NCI-H1417 treated with DMSO at 0.1 percent for 48 hours (cell line): ENCODE results near the gene TRIM4.
"Not testable (repeated sequence)": the region's sequence is repeated elsewhere in the genome, so short reads cannot be mapped to it uniquely, and the experiment has no call there.

Experiments
- DNase-seq: peaks from one replicate; lab custom pipeline; 2025; lab: John Stamatoyannopoulos, UW

TRIM4 gene

DNA sequence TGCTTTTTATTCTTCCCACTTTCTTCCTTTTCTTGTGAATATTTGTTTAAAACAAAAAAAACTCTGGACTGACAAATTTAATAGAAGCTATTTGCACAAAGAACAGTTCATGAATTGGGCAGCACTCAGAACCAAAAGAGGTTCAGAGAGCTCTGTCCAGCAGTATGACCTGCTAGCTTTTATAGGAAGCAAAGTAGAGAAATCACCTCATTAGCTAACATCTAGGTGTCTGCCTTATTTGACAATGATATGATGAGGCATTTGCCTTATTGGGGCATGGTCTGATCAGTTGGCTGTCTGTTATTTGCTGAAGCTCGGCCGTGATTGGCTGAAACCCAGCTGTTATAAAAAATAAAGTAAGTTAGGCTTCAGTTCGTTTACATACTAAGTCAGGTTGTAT, 819 bp upstream of the TRIM4 start:
- DNase-seq: no peak

DNA sequence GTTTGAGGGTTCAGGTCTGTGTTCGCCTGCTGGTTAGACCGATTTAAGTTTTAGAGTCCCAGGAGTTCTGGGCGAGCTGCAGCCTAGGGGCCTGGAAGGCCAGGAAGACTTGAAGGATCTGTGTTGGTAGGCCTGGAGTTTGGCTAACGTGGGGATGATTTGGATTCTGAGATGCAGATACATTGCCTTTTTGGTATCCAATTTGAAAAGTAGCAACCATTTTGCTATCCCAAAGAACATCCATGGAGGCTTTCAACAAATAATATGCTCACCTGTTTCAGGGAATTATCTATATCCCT, 433 bp upstream of the TRIM4 start:
- DNase-seq: no peak

DNA sequence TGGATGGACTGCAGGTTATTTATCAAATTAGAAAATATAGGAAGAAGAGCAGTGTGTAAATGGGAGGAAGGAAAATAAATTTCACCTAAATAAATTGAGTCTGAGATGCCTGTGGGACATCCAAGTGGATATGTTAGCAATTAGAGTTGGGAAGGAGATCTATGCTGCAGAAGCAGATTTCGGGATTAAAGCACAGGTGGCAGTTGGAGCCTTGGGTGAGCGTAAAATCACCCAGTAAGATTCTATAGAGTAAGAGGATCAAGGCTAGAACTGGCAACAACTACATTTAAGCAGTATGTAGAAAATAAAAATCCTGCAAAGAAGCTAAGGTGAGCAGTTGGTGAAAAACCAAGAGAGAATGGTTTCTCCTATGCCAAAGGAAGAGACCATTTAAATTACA, 8.4 kb downstream of the TRIM4 start:
- DNase-seq: no peak

- DNase-seq: no peak
These were observed 17.7 kb downstream of the TRIM4 start for GRCh38 chr7:99901581-99901980.

DNA sequence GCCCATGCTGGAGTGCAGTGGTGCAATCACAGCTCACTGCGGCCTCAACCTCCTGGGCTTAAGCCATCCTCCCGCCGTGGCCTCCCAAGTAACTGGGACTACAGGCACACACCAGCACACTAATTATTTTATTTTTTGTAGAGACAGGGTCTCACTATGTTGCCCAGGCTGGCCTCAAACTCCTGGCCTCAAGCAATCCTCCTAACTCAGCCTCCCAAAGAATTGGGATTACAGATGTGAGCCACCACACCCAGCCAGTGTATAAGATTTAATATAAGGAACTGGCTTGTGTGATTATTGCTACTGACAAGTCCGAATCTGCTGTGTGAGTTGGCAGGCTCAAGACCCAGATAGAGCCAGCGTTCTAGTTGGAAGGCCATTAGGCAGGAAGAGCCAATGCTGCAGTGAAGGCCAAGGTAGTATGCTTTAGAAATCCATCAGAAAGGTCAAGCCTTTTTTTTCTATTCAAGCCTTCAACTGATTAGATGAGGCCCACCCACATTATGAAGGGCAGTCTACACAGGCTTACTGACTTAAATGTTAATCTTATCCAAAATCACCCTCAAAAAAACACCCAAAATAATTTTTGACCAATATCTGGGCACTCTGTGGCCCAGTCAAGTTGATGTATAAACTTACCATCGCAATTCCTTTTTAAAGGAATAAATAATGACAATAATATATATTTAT, 19.4 kb downstream of the TRIM4 start:
- no peak for DNase-seq

- no peak for DNase-seq
These were observed 20.5 kb downstream of the TRIM4 start for GRCh38 chr7:99898836-99899235.

- DNase-seq: no peak
These were observed 21.3 kb downstream of the TRIM4 start for GRCh38 chr7:99898023-99898357.

- DNase-seq: no peak
These were observed 21.9 kb downstream of the TRIM4 start for GRCh38 chr7:99897322-99898022.

DNA sequence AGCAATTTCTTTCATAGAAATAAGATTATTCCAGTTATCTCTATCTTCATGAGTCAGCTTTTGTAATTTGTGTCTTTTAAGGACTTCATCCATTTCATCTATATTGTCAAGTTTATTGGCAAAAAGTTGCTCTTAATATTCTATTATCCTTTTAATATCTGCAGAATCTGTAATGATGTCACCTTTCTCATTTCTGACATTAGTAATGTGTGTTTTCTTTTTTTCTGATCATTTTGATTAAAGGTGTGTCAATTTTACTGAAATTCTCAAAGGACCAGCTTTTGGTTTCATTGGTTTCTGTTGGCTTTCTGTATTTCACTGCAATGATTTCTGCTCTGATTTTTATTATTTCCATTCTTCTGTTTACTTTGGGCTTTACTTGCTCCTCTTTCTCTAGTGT, 24.6 kb downstream of the TRIM4 start:
- no peak for DNase-seq

GRCh38 chr7:99893280-99893679, 26.1 kb downstream of the TRIM4 start:
- DNase-seq: no peak

GRCh38 chr7:99890348-99890747, 29.0 kb downstream of the TRIM4 start:
- DNase-seq: not testable (repeated sequence)

DNA sequence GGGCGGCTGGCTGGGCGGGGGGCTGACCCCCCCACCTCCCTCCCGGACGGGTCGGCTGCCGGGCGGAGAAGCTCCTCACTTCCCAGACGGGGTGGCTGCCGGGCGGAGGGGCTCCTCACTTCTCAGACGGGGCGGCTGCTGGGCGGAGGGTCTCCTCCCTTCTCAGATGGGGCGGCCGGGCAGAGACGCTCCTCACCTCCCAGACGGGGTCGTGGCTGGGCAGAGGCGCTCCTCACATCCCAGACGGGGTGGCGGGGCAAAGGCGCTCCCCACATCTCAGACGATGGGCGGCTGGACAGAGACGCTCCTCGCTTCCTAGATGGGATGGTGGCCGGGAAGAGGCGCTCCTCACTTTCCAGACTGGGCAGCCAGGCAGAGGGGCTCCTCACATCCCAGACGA, 31.0 kb downstream of the TRIM4 start:
- DNase-seq: not testable (repeated sequence)

- no peak for DNase-seq
These were observed 38.0 kb downstream of the TRIM4 start for GRCh38 chr7:99881370-99881769.

- no peak for DNase-seq
These were observed 42.4 kb downstream of the TRIM4 start, which contains the start of gene OR2AE1 for GRCh38 chr7:99876933-99877332. Gene OR2AE1, minus strand, starts transcription at chr7:99877033. Its CDS starts 0 bp downstream, at chr7:99877033.

DNA sequence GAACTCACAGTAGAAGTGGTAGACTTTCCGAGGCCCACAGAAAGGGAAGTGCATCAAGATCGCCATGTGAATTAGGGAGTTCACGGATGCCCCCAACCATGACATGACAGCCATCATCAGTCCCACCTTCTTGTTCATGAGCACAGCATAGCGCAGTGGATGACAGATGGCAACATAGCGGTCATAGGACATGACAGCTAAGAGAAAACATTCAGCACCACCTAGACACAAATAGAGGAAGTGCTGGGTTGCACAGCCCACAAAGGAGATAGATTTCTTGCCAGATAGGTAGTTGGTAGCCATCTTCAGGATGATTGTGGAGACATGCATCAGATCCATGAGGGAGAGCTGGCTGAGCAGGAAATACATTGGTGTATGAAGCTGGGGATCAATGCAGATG, 42.8 kb downstream of the TRIM4 start:
- DNase-seq: no peak

DNA sequence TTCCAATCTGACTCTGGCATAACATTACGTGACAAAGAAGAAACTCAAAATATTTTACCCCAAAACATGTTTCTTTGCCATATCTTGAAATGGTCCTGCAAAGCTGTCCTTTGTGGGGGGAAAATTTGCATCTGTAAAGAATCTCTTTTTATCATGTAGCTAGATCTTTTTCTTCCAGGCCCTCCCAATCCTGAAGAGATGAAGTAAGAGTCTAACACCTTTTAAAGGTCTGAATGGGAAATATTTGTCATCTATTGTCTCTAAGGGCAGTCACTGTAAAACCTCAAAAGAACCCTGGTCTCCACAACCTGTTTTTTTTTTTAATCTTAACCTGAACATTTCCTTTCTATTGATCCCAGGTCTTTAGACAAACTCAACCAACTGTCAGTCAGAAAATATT, 51.1 kb downstream of the TRIM4 start:
- no peak for DNase-seq

- DNase-seq: not testable (repeated sequence)
These were observed 51.9 kb downstream of the TRIM4 start for GRCh38 chr7:99867477-99867876.

- no peak for DNase-seq
These were observed 55.4 kb downstream of the TRIM4 start for GRCh38 chr7:99863847-99864440.

- no peak for DNase-seq
These were observed 58.8 kb downstream of the TRIM4 start for GRCh38 chr7:99860281-99861127.

DNA sequence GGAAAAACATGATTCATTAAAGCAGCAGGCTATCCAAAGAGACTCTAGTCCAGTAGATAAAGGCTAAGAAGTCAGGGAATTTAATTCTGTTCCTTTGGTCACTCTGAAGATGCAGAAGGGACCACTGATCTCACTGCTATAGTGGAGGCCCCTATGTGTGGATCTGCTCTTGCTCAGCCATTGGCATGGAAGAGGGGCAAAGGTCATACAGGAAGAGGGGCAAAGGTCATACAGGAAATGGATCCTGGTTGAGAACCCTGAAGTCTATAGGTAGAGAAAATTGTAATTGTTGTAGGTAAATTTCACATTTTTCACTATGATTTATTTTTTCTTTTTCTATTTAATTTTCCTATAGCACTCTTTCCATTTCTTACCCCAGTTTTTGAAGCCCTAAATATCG, 64.1 kb downstream of the TRIM4 start:
- DNase-seq: no peak

GRCh38 chr7:99848420-99849216, 70.7 kb downstream of the TRIM4 start:
- DNase-seq: no peak

DNA sequence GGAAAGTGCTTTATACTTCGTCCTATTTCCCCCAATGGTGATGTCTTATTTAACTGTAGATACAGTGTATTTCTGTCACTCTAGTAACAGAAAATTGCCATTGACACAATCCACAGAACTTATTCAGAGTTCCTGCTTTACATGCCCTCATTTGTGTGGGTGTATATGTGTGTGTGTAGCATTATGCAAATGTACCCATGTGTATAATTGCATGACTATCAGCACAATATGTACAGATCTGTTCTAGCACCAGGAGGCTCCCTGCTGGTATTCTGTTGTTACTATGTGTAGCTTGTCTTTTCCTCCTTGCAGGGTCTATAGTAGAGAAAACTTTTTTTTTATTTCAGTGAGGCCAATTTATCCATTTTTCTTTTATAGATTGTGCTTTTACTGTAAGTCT, 75.0 kb downstream of the TRIM4 start:
- DNase-seq: no peak
